H1 (cell line): ENCODE measurements around the gene BBS5. TPM values are rescaled to one million over a fixed set of nuclear protein-coding genes. Genes with fewer than 3 reads are reported as not detected.

Experiments used
- CTCF ChIA-PET: fragments of 300-600 bp; sonication (Branson Sonifier 250); formaldehyde crosslinking; loops from one replicate; lab custom pipeline; 2021; ENCODE audit not compliant: partially characterized antibody; lab: Charles Lee
- POLR2A ChIA-PET: fragments of 300-600 bp; sonication (Branson Sonifier 250); formaldehyde crosslinking; loops from one replicate; lab custom pipeline; 2021; ENCODE audit warnings: inconsistent platforms; ENCODE audit not compliant: partially characterized antibody; lab: Charles Lee
- DNase-seq, 2 experiments: peaks; one replicate each; pipeline versions ENCODE4 v3.0.0 to v3.0.0-alpha.2; 2010 to 2022; ENCODE audit warnings: low spot score in 2 of 2, low read depth in 1 of 2, mixed read lengths in 1 of 2
- FAIRE-seq: peaks from 2 replicates; lab custom pipeline; 2011; peaks lifted over from hg19 to GRCh38; lab: Jason Lieb, UNC
- H2AFZ ChIP-seq: 2 replicates; pipeline ENCODE4 v1.8.1; 2012; ENCODE audit warnings: low read length, inconsistent platforms
- H2AK5ac ChIP-seq: 2 replicates; pipeline ENCODE4 v1.6.1; 2013; ENCODE audit warnings: low read depth, low read length
- H2BK120ac ChIP-seq: replicated peaks from 2 replicates; pipeline ENCODE3; 2013; ENCODE audit warnings: low read depth, low read length, inconsistent platforms
- H2BK12ac ChIP-seq: 2 replicates; pipeline ENCODE4 v1.6.1; 2013; ENCODE audit warnings: low read depth, low read length
- H2BK15ac ChIP-seq: 2 replicates; pipeline ENCODE4 v1.6.1; 2013; ENCODE audit warnings: low read length
- H2BK20ac ChIP-seq: 2 replicates; pipeline ENCODE4 v1.6.1; 2013; ENCODE audit warnings: low read length
- H2BK5ac ChIP-seq: 2 replicates; pipeline ENCODE4 v1.6.1; 2013; ENCODE audit warnings: low read depth, low read length
- H3K14ac ChIP-seq: 2 replicates; pipeline ENCODE4 v1.6.1; 2013; ENCODE audit warnings: inconsistent platforms; ENCODE audit not compliant: insufficient read length
- H3K18ac ChIP-seq: 2 replicates; pipeline ENCODE4 v1.6.1; 2013; ENCODE audit warnings: low read length; ENCODE audit errors: extremely low read depth
- H3K23ac ChIP-seq: 2 replicates; pipeline ENCODE4 v1.6.1; 2013; ENCODE audit warnings: inconsistent platforms; ENCODE audit not compliant: insufficient read length
- H3K23me2 ChIP-seq: 2 replicates; pipeline ENCODE4 v1.6.1; 2013; ENCODE audit warnings: low read depth, low read length
- H3K27ac ChIP-seq: 2 replicates; pipeline ENCODE4 v1.6.1; 2011; ENCODE audit warnings: low read depth, low read length, inconsistent platforms
- H3K27me3 ChIP-seq, 4 experiments: replicated peaks in 1 of 4; 1 replicate in 1 of 4; 2 replicates in 3 of 4; pipeline versions ENCODE4 v1.6.1 to v1.8.1; 2011 to 2013; ENCODE audit warnings: low read length in 3 of 4, mild to moderate bottlenecking in 3 of 4, inconsistent platforms in 2 of 4, mixed read lengths in 2 of 4, moderate library complexity in 1 of 4; ENCODE audit not compliant: control insufficient read depth in 3 of 4, insufficient read depth in 3 of 4; ENCODE audit errors: extremely low read depth in 1 of 4
- H3K36me3 ChIP-seq, 4 experiments: 2 replicates each; pipeline versions ENCODE4 v1.6.1 to v1.8.1; 2011 to 2013; ENCODE audit warnings: mild to moderate bottlenecking in 4 of 4, low read length in 3 of 4, moderate library complexity in 2 of 4, control low read depth in 1 of 4, inconsistent platforms in 1 of 4; ENCODE audit not compliant: insufficient read depth in 4 of 4, control insufficient read depth in 2 of 4
- H3K4ac ChIP-seq: replicated peaks from 2 replicates; pipeline ENCODE3; 2013; ENCODE audit warnings: low read length, low read depth, mixed read lengths, inconsistent platforms; ENCODE audit not compliant: insufficient read length
- H3K4me1 ChIP-seq, 4 experiments: replicated peaks in 1 of 4; 1 replicate in 1 of 4; 2 replicates in 3 of 4; pipeline versions ENCODE4 v1.6.1 to v1.8.1; 2011 to 2013; ENCODE audit warnings: low read length in 3 of 4, inconsistent platforms in 2 of 4, mixed read lengths in 1 of 4; ENCODE audit not compliant: insufficient read depth in 4 of 4, control insufficient read depth in 3 of 4
- H3K4me2 ChIP-seq, 2 experiments: 2 replicates each; pipeline versions ENCODE4 v1.6.1 to v1.8.1; 2011 to 2013; ENCODE audit warnings: low read depth in 2 of 2, low read length in 2 of 2, control low read depth in 1 of 2, inconsistent platforms in 1 of 2, mild to moderate bottlenecking in 1 of 2; ENCODE audit not compliant: insufficient read depth in 1 of 2
- H3K4me3 ChIP-seq, 4 experiments: fragments of 200-600, 300-600 bp in 1 of 4; sonication (generic), shearing (Covaris generic), sonication (Bioruptor Twin) in 1 of 4; 2 replicates each; pipeline versions ENCODE4 v1.5.1 to v1.8.1; 2011 to 2016; ENCODE audit warnings: low read length in 4 of 4, low read depth in 3 of 4, control low read depth in 2 of 4, inconsistent platforms in 2 of 4, mild to moderate bottlenecking in 2 of 4, mixed read lengths in 1 of 4, moderate library complexity in 1 of 4; ENCODE audit not compliant: insufficient read depth in 2 of 4; ENCODE audit errors: extremely low read depth in 1 of 4
- H3K56ac ChIP-seq: replicated peaks from 2 replicates; pipeline ENCODE3; 2013; ENCODE audit warnings: low read depth, mild to moderate bottlenecking, mixed read lengths, low read length, inconsistent platforms; ENCODE audit not compliant: insufficient read length
- H3K79me1 ChIP-seq: 2 replicates; pipeline ENCODE4 v1.6.1; 2013; ENCODE audit warnings: low read depth, low read length, control low read depth
- H3K79me2 ChIP-seq, 2 experiments: 2 replicates each; pipeline versions ENCODE4 v1.6.1 to v1.8.1; 2012 to 2013; ENCODE audit warnings: low read length in 2 of 2, mild to moderate bottlenecking in 2 of 2, inconsistent platforms in 1 of 2; ENCODE audit not compliant: insufficient read depth in 2 of 2, control insufficient read depth in 1 of 2
- H3K9ac ChIP-seq, 4 experiments: replicated peaks in 1 of 4; 1 replicate in 1 of 4; 2 replicates in 3 of 4; pipeline versions ENCODE4 v1.6.1 to v1.8.1; 2011 to 2013; ENCODE audit warnings: low read depth in 3 of 4, low read length in 3 of 4, control low read depth in 2 of 4, mild to moderate bottlenecking in 2 of 4, moderate library complexity in 2 of 4, inconsistent platforms in 1 of 4; ENCODE audit errors: extremely low read depth in 1 of 4
- H3K9me3 ChIP-seq, 2 experiments: 2 replicates each; pipeline versions ENCODE4 v1.6.1 to v1.8.1; 2012 to 2013; ENCODE audit warnings: mild to moderate bottlenecking in 2 of 2, moderate library complexity in 2 of 2, control low read depth in 1 of 2, inconsistent platforms in 1 of 2, low read depth in 1 of 2, low read length in 1 of 2, mixed read lengths in 1 of 2; ENCODE audit not compliant: insufficient read depth in 2 of 2
- H4K20me1 ChIP-seq, 2 experiments: replicated peaks in 1 of 2; 2 replicates each; pipeline versions ENCODE3 to v1.8.1; 2011 to 2013; ENCODE audit warnings: inconsistent platforms in 2 of 2, low read length in 2 of 2, mild to moderate bottlenecking in 1 of 2; ENCODE audit not compliant: insufficient read depth in 2 of 2, control insufficient read depth in 1 of 2
- H4K5ac ChIP-seq: 2 replicates; pipeline ENCODE4 v1.6.1; 2013; ENCODE audit warnings: low read length, low read depth, mixed read lengths, inconsistent platforms; ENCODE audit not compliant: insufficient read length
- H4K8ac ChIP-seq: 2 replicates; pipeline ENCODE4 v1.8.0; 2013; ENCODE audit warnings: mild to moderate bottlenecking, moderate library complexity, low read length, inconsistent platforms; ENCODE audit not compliant: insufficient read depth; ENCODE audit errors: extremely low read depth
- H4K91ac ChIP-seq: replicated peaks from 2 replicates; pipeline ENCODE3; 2013; ENCODE audit warnings: low read length, mixed read lengths, inconsistent platforms; ENCODE audit not compliant: insufficient read length
- ASH2L ChIP-seq: fragments of 200-600, 300-600 bp; sonication (generic); IDR thresholded peaks from one replicate; pipeline ENCODE4 v1.7.1; 2017; ENCODE audit warnings: low read length
- ATF2 ChIP-seq: IDR thresholded peaks from 2 replicates; pipeline ENCODE4 v1.6.1; 2012; ENCODE audit warnings: low read length, inconsistent platforms
- CBX5 ChIP-seq: fragments of 300-800, 300-1000 bp; sonication (generic); IDR thresholded peaks from 2 replicates; pipeline ENCODE4 v1.7.1; 2016; ENCODE audit warnings: antibody characterized with exemption, low read length, low read depth
- CEBPB ChIP-seq: IDR thresholded peaks from 2 replicates; pipeline ENCODE4 v1.6.1; 2012; ENCODE audit warnings: low read depth, low read length
- CHD1 ChIP-seq: IDR thresholded peaks from 2 replicates; pipeline ENCODE4 v1.6.1; 2012; ENCODE audit warnings: low read depth, low read length, improper control_type of control experiment
- CREB1 ChIP-seq: IDR thresholded peaks from 2 replicates; pipeline ENCODE4 v1.6.1; 2012; ENCODE audit warnings: inconsistent platforms
- NRF1 ChIP-seq: IDR thresholded peaks from 2 replicates; pipeline ENCODE4 v1.6.1; 2011; ENCODE audit warnings: mild to moderate bottlenecking, low read depth, low read length, improper control_type of control experiment
- RAD21 ChIP-seq, 2 experiments: IDR thresholded peaks in 1 of 2; conservative IDR thresholded peaks in 1 of 2; 2 replicates each; pipeline ENCODE4 v1.6.1; 2011; ENCODE audit warnings: low read depth in 2 of 2, low read length in 2 of 2, improper control_type of control experiment in 1 of 2, inconsistent platforms in 1 of 2, mild to moderate bottlenecking in 1 of 2, moderate library complexity in 1 of 2
- RBBP5 ChIP-seq: IDR thresholded peaks from 2 replicates; pipeline ENCODE4 v1.7.1; 2012; ENCODE audit warnings: low read depth, mild to moderate bottlenecking, inconsistent platforms, low read length, moderate library complexity, borderline replicate concordance
- SIRT6 ChIP-seq: IDR thresholded peaks from one replicate; pipeline ENCODE4 v1.7.1; 2012; ENCODE audit warnings: low read length, inconsistent platforms
- SUZ12 ChIP-seq: fragments of 200-600 bp; sonication (generic); IDR thresholded peaks from 2 replicates; pipeline ENCODE4 v1.6.1; 2012; ENCODE audit warnings: mild to moderate bottlenecking, inconsistent platforms, low read length, moderate library complexity, mixed read lengths
- TEAD4 ChIP-seq: IDR thresholded peaks from 2 replicates; pipeline ENCODE4 v1.6.1; 2012; ENCODE audit warnings: low read depth, low read length, inconsistent platforms, mixed read lengths
- WGBS, 2 experiments: shearing (Covaris generic) in 1 of 2; methylation state at CpG; one replicate each; pipeline versions ENCODE4 v1.1.6 to v1.1.7; 2013 to 2015; ENCODE audit warnings: low lambda C conversion rate in 2 of 2, mixed read lengths in 2 of 2, inconsistent platforms in 1 of 2, low coverage in 1 of 2, missing lambda C conversion rate in 1 of 2; ENCODE audit not compliant: insufficient replicate concordance in 2 of 2, insufficient coverage in 1 of 2, insufficient read length in 1 of 2; ENCODE audit errors: extremely low coverage in 1 of 2, missing lambda C conversion rate in 1 of 2; 5-methylcytosine and 5-hydroxymethylcytosine counted together
- polyA plus RNA-seq, 7 experiments: library from polyadenylated mRNA; depleted of rRNA in 3 of 7; stranded (reverse) in 5 of 7; unstranded in 2 of 7; fragments of >200 nt in 5 of 7; fragments of 200-250 nt in 2 of 7; gene quantifications; 1 replicate in 5 of 7; 2 replicates in 1 of 7; 4 replicates in 1 of 7; pipeline versions ENCODE4 v1.2.1 to v1.2.3, GENCODE V29; 2011 to 2013; ENCODE audit warnings: missing spikeins in 2 of 7, mixed read lengths in 2 of 7
- total RNA-seq: library from RNA; stranded (reverse); fragmentation: NEBNext Ultra II Directional; extraction: Animal tissue kit (Norgen Biotek cat#: 25700); gene quantifications from 2 replicates; pipeline ENCODE4 v1.2.1, GENCODE V29; 2021

Gene BBS5
- total and polyA plus RNA-seq, 2 of the 8 experiments (the other 6 are each of a cell fraction or from before 2014, with no cell fraction given), result 0.20 to 0.36 TPM

GRCh38 chr2:169546756-169547155 is 67.5 kb downstream of the BBS5 start:
- Histone ChIP-seq H3K18ac (no peak overlapping the region), H2BK120ac (no peak overlapping the region), H3K79me2 (no peaks in the 10 kb centered on the region), H4K8ac (no peak overlapping the region; the same call in 1 of the 2 replicates), H3K4me1 (no peaks in the 10 kb centered on the region), H3K27ac (no peak overlapping the region), H4K20me1 (no peaks in the 10 kb centered on the region), H3K56ac (no peak overlapping the region), H3K27me3 (no peaks in the 10 kb centered on the region), H4K5ac (no peak overlapping the region), H3K36me3 (peaks cover 0 to 48% (median 10%) of the 10 kb centered on the region in 4 experiments; a peak in 4 of 8 replicates), H2BK12ac (no peak overlapping the region), H2AFZ (no peak overlapping the region), H3K14ac (no peak overlapping the region), H2BK15ac (no peak overlapping the region), H3K23me2 (no peaks in the 10 kb centered on the region), H3K4me2 (no peak overlapping the region), H4K91ac (no peak overlapping the region), H3K9ac (no peak overlapping the region), H3K4me3 (no peak overlapping the region), H3K79me1 (no peaks in the 10 kb centered on the region), H3K9me3 (no peaks in the 10 kb centered on the region), H2AK5ac (no peak overlapping the region), H3K23ac (no peak overlapping the region), H2BK5ac (no peak overlapping the region), H3K4ac (no peak overlapping the region), H2BK20ac (no peak overlapping the region)
- ChIA-PET POLR2A (no interaction called here), CTCF (no interaction called here)
- TF ChIP-seq CBX5 (no peak), SUZ12 (no peak), RBBP5 (no peak), NRF1 (no peak), CREB1 (no peak), RAD21 (IDR thresholded peaks at IDR 0.05 in 1 of 2, conservative IDR thresholded peaks at IDR 0.05 in 1 of 2; ENCODE audit: low read depth in 2 of 2, low read length in 2 of 2) (no peak), CEBPB (no peak), ATF2 (no peak), ASH2L (no peak), SIRT6 (no peak), TEAD4 (no peak), CHD1 (no peak)
- DNase-seq (no peak), FAIRE-seq (no peak)
- WGBS, 2 experiments, result 97% methylated on average over 2 of the region's 2 CpGs; no CpG with 5 or more reads in 1 of the 2 experiments
